Measurements from ENCODE around the gene ADAD1.

GRCh38 chr4:122475233-122475632 lies 96.4 kb downstream of the ADAD1 start:
- no peak for TF ChIP-seq CTCF (IDR thresholded peaks at IDR 0.05)
- no peak for TF ChIP-seq POLR2A (IDR thresholded peaks at IDR 0.05)
